HG03108 (cell line): ENCODE data around the gene APP.

Experiments used
- ATAC-seq: cut with Tn5 transposase; IDR thresholded peaks from one replicate; pipeline ENCODE4 v1.9.1; 2021; ENCODE audit warnings: moderate library complexity; ENCODE audit not compliant: unreplicated experiment

APP gene

DNA sequence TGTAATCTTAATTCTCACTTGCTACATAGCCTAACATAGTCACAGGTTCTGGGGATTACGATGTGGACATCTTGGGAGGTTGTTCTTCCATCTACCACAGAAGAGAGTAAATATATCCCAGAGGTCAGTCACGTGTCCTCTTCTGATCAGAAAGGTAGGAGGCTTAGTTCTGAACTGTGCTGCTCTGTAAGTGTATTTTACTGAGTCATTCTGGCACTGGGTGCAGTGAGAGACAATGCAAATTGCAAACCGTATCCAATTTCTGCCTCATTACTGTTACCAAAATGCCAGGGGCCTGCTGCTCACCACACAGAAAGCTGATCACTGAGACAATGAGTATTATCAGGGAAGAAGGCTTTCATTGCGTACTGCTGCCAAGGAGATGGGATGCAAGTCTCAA is 331.8 kb downstream of the APP start:
- no peak for ATAC-seq

DNA sequence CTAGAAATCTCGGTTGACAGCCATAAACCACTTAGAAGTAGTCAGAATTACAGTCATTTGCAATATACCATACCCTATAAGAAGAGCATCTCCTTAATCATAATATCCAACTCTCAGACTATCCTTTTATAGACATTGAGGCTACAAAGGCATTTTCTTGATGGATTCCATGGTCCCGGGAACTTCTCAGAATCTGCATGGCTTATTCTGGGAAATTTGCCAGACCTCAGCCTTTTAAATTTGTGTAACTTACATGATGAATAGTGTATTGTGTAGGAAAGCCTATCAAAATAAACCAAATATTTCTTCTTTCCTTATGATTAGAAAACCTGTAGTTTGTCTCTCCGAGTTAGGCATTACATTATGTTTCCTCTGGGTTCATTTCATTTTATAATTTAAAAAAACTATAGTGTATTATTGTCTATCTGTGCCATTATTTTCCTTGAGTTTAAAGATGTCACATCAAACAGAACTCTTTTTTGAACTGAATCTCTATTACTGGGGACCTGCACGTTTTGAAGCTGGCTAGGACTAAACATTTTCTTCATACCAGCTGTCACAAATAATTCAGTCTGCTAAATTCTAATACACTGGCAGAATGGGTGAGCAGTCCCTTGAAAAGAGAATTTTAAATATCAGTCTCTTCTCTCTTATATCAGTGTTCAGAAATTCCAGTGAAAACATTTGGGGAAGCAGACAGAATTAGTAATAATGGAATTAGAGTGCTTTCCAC is 332.9 kb downstream of the APP start:
- ATAC-seq = no peak

GRCh38 chr21:25836396-25836795 is 334.2 kb downstream of the APP start:
- no peak for ATAC-seq

GRCh38 chr21:25834381-25834780 is 336.2 kb downstream of the APP start:
- no peak for ATAC-seq

DNA sequence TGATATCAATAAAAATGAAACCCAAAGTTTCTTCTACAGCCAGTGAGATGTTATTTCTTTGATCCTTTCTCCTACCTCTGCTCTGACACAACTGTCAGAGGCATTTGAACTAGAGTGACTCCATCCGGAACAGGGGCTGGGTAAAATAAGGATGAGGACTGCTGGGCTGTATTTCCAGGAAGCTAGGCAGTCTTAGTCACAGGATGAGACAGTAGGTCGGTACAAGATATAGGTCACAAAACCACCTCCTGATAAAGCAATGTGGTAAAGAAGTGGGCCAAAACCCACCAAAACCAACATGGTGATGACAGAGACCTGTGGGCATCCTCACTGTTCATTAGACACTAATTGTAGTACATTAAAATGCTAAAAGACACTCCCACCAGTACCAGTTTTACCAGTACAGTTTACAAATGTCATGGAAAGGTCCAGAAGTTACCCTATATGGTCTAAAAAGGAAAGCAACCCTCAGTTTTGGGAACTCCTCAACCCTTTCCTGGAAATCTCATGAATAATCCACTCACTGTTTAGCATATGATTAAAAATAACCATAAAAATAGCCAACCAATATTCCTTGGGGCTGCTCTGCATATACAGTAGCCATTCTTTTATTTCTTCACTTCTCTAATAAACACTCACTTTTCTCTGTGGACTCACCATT is 339.1 kb downstream of the APP start:
- no peak for ATAC-seq
